T-cell (primary cell): ENCODE data around the gene DDX51. TPM values are rescaled to one million over a fixed set of nuclear protein-coding genes. Genes with fewer than 3 reads are reported as not detected.

Source experiments
- ATAC-seq, 4 experiments: fragments of 200-7000 bp in 3 of 4; fragments of 150-1000 bp in 1 of 4; cut with Tn5 transposase; replicated peaks in 1 of 4; 1 replicate in 3 of 4; 2 replicates in 1 of 4; pipeline ENCODE4 v1.10.0; 2021; ENCODE audit warnings: moderate library complexity in 3 of 4, mild to moderate bottlenecking in 2 of 4, moderate number of reproducible peaks in 1 of 4
- CTCF ChIA-PET, 2 donors: fragments of 300-600 bp; sonication (Branson Sonifier 250); formaldehyde crosslinking; loops; one replicate each; lab custom pipeline; 2022; ENCODE audit warnings: antibody characterized with exemption in 2 of 2; lab: Charles Lee
- POLR2A ChIA-PET, 2 donors: fragments of 300-600 bp; sonication (Branson Sonifier 250); formaldehyde crosslinking; loops; one replicate each; lab custom pipeline; 2022; ENCODE audit warnings: antibody characterized with exemption in 2 of 2; lab: Charles Lee
- DNase-seq, 35 experiments: peaks; one replicate each; pipeline versions ENCODE4 v3.0.0 to v3.0.0-alpha.2; 2013 to 2023
- H3K27ac ChIP-seq: one replicate; pipeline ENCODE4 v1.5.1; 2013; ENCODE audit warnings: low read length
- H3K27me3 ChIP-seq, 2 experiments: replicated peaks in 1 of 2; 1 replicate in 1 of 2; 2 replicates in 1 of 2; pipeline versions ENCODE4 v1.6.1 to v1.7.0; 2013; ENCODE audit warnings: low read length in 1 of 2, mixed read lengths in 1 of 2; ENCODE audit not compliant: control insufficient read depth in 2 of 2, insufficient read depth in 2 of 2; ENCODE audit errors: extremely low read depth in 1 of 2
- H3K36me3 ChIP-seq, 2 donors: 1 replicate in 1 of 2; 2 replicates in 1 of 2; pipeline versions ENCODE4 v1.6.1 to v1.7.0; 2013; ENCODE audit warnings: low read length in 1 of 2; ENCODE audit not compliant: control insufficient read depth in 2 of 2, insufficient read depth in 1 of 2; ENCODE audit errors: extremely low read depth in 1 of 2
- H3K4me1 ChIP-seq, 2 experiments: 1 replicate in 1 of 2; 2 replicates in 1 of 2; pipeline versions ENCODE4 v1.6.1 to v1.7.0; 2013; ENCODE audit warnings: low read length in 2 of 2, mixed read lengths in 1 of 2; ENCODE audit not compliant: insufficient read depth in 2 of 2, control insufficient read depth in 1 of 2; ENCODE audit errors: extremely low read depth in 1 of 2
- H3K4me3 ChIP-seq, 2 donors: 1 replicate in 1 of 2; 2 replicates in 1 of 2; pipeline versions ENCODE4 v1.5.1 to v1.7.0; 2013; ENCODE audit warnings: mild to moderate bottlenecking in 2 of 2, low read length in 1 of 2, moderate library complexity in 1 of 2; ENCODE audit not compliant: control insufficient read depth in 1 of 2; ENCODE audit errors: extremely low read depth in 1 of 2
- H3K9me3 ChIP-seq: 2 replicates; pipeline ENCODE4 v1.7.0; 2013
- H3K27ac Mint-ChIP-seq, 2 donors: one replicate each; pipeline ENCODE4 v1.8.0; 2020 to 2021; ENCODE audit warnings: mild to moderate bottlenecking in 2 of 2, mixed read lengths in 2 of 2
- H3K27me3 Mint-ChIP-seq, 2 donors: one replicate each; pipeline ENCODE4 v1.8.0; 2021 to 2022; ENCODE audit warnings: mixed read lengths in 2 of 2
- H3K36me3 Mint-ChIP-seq: one replicate; pipeline ENCODE4 v1.8.0; 2021; ENCODE audit warnings: mixed read lengths
- H3K4me1 Mint-ChIP-seq, 3 donors: one replicate each; pipeline ENCODE4 v1.8.0; 2020 to 2022; ENCODE audit warnings: mixed read lengths in 3 of 3, mild to moderate bottlenecking in 1 of 3
- H3K4me3 Mint-ChIP-seq, 3 donors: one replicate each; pipeline ENCODE4 v1.8.0; 2020 to 2022; ENCODE audit warnings: mild to moderate bottlenecking in 3 of 3, mixed read lengths in 3 of 3, moderate library complexity in 3 of 3
- H3K9me3 Mint-ChIP-seq, 3 donors: one replicate each; pipeline ENCODE4 v1.8.0; 2020 to 2022; ENCODE audit warnings: mixed read lengths in 3 of 3
- WGBS: methylation state at CpG from one replicate; pipeline ENCODE4 v1.1.5; 2013; ENCODE audit warnings: missing lambda C conversion rate; ENCODE audit not compliant: insufficient coverage; 5-methylcytosine and 5-hydroxymethylcytosine counted together
- total RNA-seq, 35 experiments: library from RNA in 6 of 35; stranded (reverse) in 6 of 35; fragments of 120-200 nt in 1 of 35; gene quantifications; one replicate each; pipeline versions ENCODE4 v1.2.1 to v1.2.4 and lab custom pipeline; 2013 to 2026

DDX51 gene
- total RNA-seq, 5 donors from 2014 or later (not counting 1 experiment from before 2014, with no cell fraction given): 41.9 to 58.6 (median 49.0) TPM

- ChIA-PET CTCF (interaction anchor here in 1 of 2 donors (0.8 kb wide), 1 partner anchor 9 kb away, joined by 3 read pairs; no protein-coding TSS in a partner anchor), POLR2A (no interaction called here)
- peaks cover 29 to 37% (median 31%) of the 10 kb centered on the region in 3 donors for H3K4me1 Mint-ChIP-seq
- ATAC-seq: peak in 3 of 4 experiments; percentile 5 to 16 (median 7)
- Histone ChIP-seq H3K9me3 (no peaks in the 10 kb centered on the region), H3K36me3 (peaks cover 9 to 52% of the 10 kb centered on the region in 2 donors), H3K27me3 (no peaks in the 10 kb centered on the region), H3K27ac (peak overlapping the region; percentile 65), H3K4me1 (peaks cover 11 to 48% of the 10 kb centered on the region in 2 experiments), H3K4me3 (peak overlapping the region; percentile 75 to 80)
- 3% methylated on average over 12 of the region's 17 CpGs for WGBS
- no peaks in the 10 kb centered on the region for H3K9me3 Mint-ChIP-seq
- DNase-seq: peak in 1 of 35 experiments; percentile 12
- peak overlapping the region; percentile 63 to 75 for H3K27ac Mint-ChIP-seq
- peaks cover 0 to 2% of the 10 kb centered on the region in 2 donors for H3K27me3 Mint-ChIP-seq
- H3K36me3 Mint-ChIP-seq: peaks cover 6% of the 10 kb centered on the region
- peak overlapping the region; percentile 86 to 92 (median 88) for H3K4me3 Mint-ChIP-seq
Observed at GRCh38 chr12:132144810-132145168, 670 bp upstream of the DDX51 start.

GRCh38 chr12:132143336-132144071 is 615 bp downstream of the DDX51 start:
- Histone ChIP-seq H3K36me3 (peaks cover 14 to 63% of the 10 kb centered on the region in 2 donors), H3K27ac (no peak overlapping the region), H3K27me3 (no peaks in the 10 kb centered on the region), H3K4me3 (peak overlapping the region; percentile 44 to 64), H3K4me1 (peaks cover 11 to 48% of the 10 kb centered on the region in 2 experiments), H3K9me3 (no peaks in the 10 kb centered on the region)
- Mint-ChIP-seq H3K27ac (peak overlapping the region; percentile 21 to 73), H3K27me3 (peaks cover 0 to 2% of the 10 kb centered on the region in 2 donors), H3K4me3 (peak overlapping the region; percentile 80 to 88 (median 82)), H3K4me1 (peaks cover 29 to 37% (median 31%) of the 10 kb centered on the region in 3 donors), H3K36me3 (peaks cover 11% of the 10 kb centered on the region), H3K9me3 (no peaks in the 10 kb centered on the region)
- ChIA-PET POLR2A (no interaction called here), CTCF (no interaction called here)
- DNase-seq (peak in 11 of 35 experiments; percentile 17 to 42 (median 33)), ATAC-seq (peak; percentile 47 to 50 (median 48))
- WGBS: under 1% methylated on average over 82 of the region's 82 CpGs

GRCh38 chr12:132142679-132143335 is 1.3 kb downstream of the DDX51 start:
- peaks cover 11 to 48% of the 10 kb centered on the region in 2 experiments for H3K4me1 ChIP-seq
- DNase-seq: no peak
- 75% methylated on average over 23 of the region's 24 CpGs for WGBS
- peaks cover 0 to 2% of the 10 kb centered on the region in 2 donors for H3K27me3 Mint-ChIP-seq
- H3K4me3 ChIP-seq: peak overlapping the region; percentile 44 to 64
- H3K27ac Mint-ChIP-seq: peak overlapping the region; percentile 21 to 73
- peaks cover 14% of the 10 kb centered on the region for H3K36me3 Mint-ChIP-seq
- no peaks in the 10 kb centered on the region for H3K9me3 Mint-ChIP-seq
- H3K4me1 Mint-ChIP-seq: peaks cover 29 to 37% (median 31%) of the 10 kb centered on the region in 3 donors
- peak overlapping the region; percentile 80 to 88 (median 82) for H3K4me3 Mint-ChIP-seq
- no peak overlapping the region for H3K27ac ChIP-seq
- ChIA-PET CTCF (no interaction called here), POLR2A (no interaction called here)
- no peaks in the 10 kb centered on the region for H3K9me3 ChIP-seq
- no peak for ATAC-seq
- no peaks in the 10 kb centered on the region for H3K27me3 ChIP-seq
- H3K36me3 ChIP-seq: peaks cover 14 to 61% of the 10 kb centered on the region in 2 donors

- no peaks in the 10 kb centered on the region for H3K9me3 Mint-ChIP-seq
- ChIA-PET CTCF (no interaction called here), POLR2A (no interaction called here)
- DNase-seq (no peak), ATAC-seq (no peak)
- H3K36me3 Mint-ChIP-seq: peaks cover 14% of the 10 kb centered on the region
- Histone ChIP-seq H3K27me3 (no peaks in the 10 kb centered on the region), H3K9me3 (no peaks in the 10 kb centered on the region), H3K4me1 (peaks cover 11 to 45% of the 10 kb centered on the region in 2 experiments), H3K4me3 (no peak overlapping the region), H3K27ac (no peak overlapping the region), H3K36me3 (peaks cover 14 to 54% of the 10 kb centered on the region in 2 donors)
- H3K4me3 Mint-ChIP-seq: peak overlapping the region; percentile 80 to 88 (median 82)
- peak overlapping the region in 1 of 2 donors; percentile 52 for H3K27ac Mint-ChIP-seq
- 97% methylated on average over 19 of the region's 22 CpGs for WGBS
- H3K27me3 Mint-ChIP-seq: peaks cover 0 to 2% of the 10 kb centered on the region in 2 donors
- H3K4me1 Mint-ChIP-seq: peaks cover 29 to 37% (median 31%) of the 10 kb centered on the region in 3 donors
Observed at GRCh38 chr12:132141976-132142678, 2.0 kb downstream of the DDX51 start.

- no peaks in the 10 kb centered on the region for H3K9me3 Mint-ChIP-seq
- peaks cover 11 to 36% of the 10 kb centered on the region in 2 experiments for H3K4me1 ChIP-seq
- no peak overlapping the region for H3K4me3 Mint-ChIP-seq
- no peaks in the 10 kb centered on the region for H3K9me3 ChIP-seq
- no peaks in the 10 kb centered on the region for H3K27me3 ChIP-seq
- H3K4me1 Mint-ChIP-seq: peaks cover 27 to 30% (median 27%) of the 10 kb centered on the region in 3 donors
- no peak overlapping the region for H3K27ac ChIP-seq
- H3K36me3 Mint-ChIP-seq: peaks cover 13% of the 10 kb centered on the region
- H3K27ac Mint-ChIP-seq: no peak overlapping the region
- ATAC-seq (no peak), DNase-seq (peak in 1 of 35 experiments; percentile 17)
- POLR2A ChIA-PET: no interaction called here
- WGBS: 96% methylated on average over 30 of the region's 38 CpGs
- CTCF ChIA-PET: no interaction called here
- peaks cover 14 to 46% of the 10 kb centered on the region in 2 donors for H3K36me3 ChIP-seq
- no peak overlapping the region for H3K4me3 ChIP-seq
- H3K27me3 Mint-ChIP-seq: peaks cover 0 to 2% of the 10 kb centered on the region in 2 donors
Observed at GRCh38 chr12:132140918-132141841, 2.9 kb downstream of the DDX51 start.
